CD4-positive, alpha-beta T cell treated with Interleukin-1 beta for 1 hour (primary cell): ENCODE results near the gene TMEM234.
"Not testable (repeated sequence)": the region's sequence is repeated elsewhere in the genome, so short reads cannot be mapped to it uniquely, and the experiment has no call there.

Source experiments
- DNase-seq, 2 donors: peaks; one replicate each; pipeline ENCODE4 v3.0.0-alpha.2; 2020 to 2022

The TMEM234 gene

DNA sequence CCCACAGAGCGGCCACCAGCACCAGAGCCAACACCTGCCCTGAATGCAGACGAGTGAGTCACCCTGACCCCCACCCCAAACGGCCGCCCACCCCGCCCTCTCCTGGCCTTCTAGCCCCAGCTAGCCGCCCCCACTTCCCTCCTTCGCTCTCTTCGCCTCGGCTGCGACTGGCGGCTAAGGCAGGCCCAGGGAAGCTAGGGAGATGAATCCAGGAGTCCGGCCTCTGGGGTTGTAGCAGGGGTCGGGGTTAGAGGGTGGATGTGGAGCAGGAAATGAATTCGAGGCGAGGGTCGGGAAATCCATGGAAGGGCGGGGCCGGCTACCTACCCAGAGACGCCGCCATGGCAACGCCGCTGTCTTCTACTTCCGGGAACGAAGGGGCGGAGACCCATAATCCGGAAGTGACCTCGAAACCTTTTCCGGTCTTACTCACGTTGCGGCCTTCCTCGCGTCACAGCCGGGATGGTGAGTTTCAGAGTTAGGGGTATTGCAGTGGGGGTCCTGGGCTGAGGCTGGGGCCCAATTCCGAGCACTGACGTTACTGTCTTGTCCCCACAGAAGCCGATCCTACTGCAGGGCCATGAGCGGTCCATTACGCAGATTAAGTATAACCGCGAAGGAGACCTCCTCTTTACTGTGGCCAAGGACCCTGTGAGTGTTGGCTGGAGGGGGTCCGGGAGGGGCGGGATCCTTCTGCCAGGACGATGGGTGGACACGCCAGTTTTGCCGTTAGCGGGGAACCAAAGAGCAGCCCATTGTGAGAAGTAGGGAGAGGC lies at the start of gene TMEM234, which contains the start of gene EIF3I:
Gene TMEM234, minus strand, starts transcription at position 374 of the 776 bp plus-strand sequence. Its CDS starts 31 bp downstream, at position 343.
Gene EIF3I, plus strand, starts transcription at position 428 of the 776 bp plus-strand sequence. Its CDS starts 35 bp downstream, at position 463.
- DNase-seq: peak; percentile 92

GRCh38 chr1:32269744-32270143 lies 47.6 kb upstream of the TMEM234 start:
- no peak for DNase-seq

DNA sequence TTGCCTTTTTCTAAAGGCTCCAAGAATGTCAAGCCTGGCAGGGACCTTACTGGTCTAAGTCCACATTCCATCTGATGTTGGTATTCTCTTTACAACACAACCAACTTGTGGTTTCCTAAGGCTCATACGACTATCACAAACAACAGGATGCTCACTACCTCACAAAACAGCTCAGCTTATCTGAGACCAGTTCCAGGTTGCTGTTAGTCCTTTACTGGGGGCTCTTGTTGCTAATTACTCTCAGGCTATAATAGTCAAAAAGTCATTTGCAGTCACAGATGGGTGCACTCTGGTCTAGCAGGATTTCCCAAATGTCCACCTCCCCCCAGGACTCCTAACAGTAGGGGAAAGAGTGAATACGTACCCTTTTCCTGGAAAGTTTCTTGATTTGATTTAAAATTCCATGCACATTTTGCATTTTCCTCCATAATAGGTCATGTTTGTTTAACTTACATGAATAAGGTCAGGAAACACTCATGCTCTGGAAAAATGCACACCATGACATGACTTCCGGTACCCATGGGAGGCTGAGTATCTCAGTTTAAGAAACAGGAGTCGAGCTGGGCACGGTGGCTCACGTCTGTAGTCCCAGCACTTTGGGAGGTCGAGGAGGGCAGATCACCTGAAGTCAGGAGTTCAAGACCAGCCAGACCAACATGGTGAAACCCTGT lies 44.9 kb upstream of the TMEM234 start:
- peak in 1 of 2 donors; percentile 37 for DNase-seq

DNA sequence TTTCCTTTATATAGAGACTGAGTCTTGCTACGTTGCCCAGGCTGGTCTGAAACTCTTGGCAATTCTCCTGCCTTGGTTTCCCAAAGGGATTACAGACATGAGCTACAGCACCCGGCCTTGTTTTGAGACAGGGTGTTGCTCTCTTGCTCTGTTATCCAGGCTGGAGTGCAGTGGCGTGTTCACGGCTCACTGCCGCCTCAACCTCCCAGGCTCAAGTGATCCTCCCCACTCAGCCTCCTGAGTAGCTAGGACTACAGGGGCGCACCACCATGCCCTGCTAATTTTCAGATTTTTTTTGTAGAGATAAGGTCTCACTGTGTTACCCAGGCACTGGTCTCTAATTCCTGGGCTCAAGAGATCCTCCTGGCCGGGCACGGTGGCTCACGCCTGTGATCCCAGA lies 43.7 kb upstream of the TMEM234 start:
- no peak for DNase-seq

DNA sequence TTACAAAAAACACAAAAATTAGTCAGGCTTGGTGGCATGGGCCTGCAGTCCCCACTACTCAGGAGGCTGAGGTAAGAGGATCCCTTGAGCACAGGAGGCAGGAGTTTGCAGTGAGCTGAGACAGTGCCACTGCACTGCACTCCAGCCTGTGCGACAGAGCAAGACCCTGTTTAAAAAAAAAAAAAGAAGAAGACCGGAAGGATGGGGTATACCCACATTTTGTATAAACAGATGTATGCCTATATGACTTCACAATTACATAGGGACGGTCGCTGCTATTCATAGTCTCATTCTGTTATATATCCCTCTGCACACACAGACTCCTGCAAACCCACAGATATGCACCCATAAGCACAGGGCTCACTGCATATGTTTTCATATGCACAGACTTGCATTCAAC lies 41.6 kb upstream of the TMEM234 start:
- DNase-seq: peak in 1 of 2 donors; percentile 19

DNA sequence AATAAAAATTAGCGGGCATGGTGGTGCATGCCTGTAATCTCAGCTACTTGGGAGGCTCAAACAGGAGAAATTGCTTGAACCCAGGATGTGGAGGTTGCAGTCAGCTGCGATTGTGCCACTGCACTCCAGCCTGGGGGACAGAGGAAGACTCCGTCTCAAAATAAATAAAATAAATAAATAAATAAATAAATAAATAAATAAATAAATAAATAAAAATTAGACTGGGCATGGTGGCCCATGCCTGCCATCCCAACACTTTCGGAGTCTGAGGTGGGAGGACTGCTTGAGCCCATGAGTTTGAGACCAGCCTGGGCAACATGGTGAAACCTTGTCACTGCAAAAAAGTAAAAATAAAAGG lies 41.1 kb upstream of the TMEM234 start:
- not testable (repeated sequence) for DNase-seq

GRCh38 chr1:32257227-32257508 lies 35.0 kb upstream of the TMEM234 start:
- no peak for DNase-seq

DNA sequence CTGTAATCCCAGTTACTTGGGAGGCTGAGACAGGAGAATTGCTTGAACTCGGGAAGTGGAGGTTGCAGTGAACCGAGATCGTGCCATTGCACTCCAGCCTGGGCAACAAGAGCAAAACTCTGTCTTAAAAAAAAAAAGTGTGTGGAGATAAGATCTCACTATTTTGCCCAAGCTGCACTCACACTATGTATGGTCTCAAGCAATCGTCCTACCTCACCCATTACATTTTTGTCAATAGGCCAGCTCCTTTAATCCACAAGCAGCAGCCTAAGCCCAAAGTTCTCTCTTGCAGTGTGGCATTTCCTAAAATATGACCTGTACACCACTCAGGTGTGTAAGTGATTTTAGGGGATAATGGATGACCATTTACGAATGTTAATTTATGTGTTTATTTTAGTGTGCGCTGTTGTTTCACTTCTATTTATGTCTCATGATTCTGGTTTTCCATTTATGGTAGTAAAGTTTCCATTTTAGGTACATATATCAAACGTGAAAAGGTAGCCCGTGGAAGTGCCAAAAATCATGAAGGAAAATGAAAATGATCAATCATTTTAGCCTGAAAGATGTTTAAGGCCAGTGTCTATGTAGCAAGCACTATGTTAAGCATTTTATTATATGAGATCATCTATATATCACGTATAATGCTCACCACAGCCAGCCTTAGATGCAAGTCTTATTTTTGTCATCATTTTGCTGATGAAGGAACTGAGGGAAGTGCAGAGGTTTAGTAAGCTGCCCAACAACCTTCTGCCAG lies 34.5 kb upstream of the TMEM234 start:
- DNase-seq: peak in 1 of 2 donors; percentile 33

GRCh38 chr1:32255072-32256071 lies 33.2 kb upstream of the TMEM234 start:
- peak in 1 of 2 donors; percentile 41 for DNase-seq

- DNase-seq: peak; percentile 60
These were observed 29.0 kb upstream of the TMEM234 start, which contains the start of gene LCK for GRCh38 chr1:32250893-32251716. Gene LCK, plus strand, starts transcription at chr1:32251265. Its CDS starts 23,065 bp downstream, at chr1:32274330.

GRCh38 chr1:32249831-32250525 lies 27.8 kb upstream of the TMEM234 start:
- peak; percentile 87 to 90 for DNase-seq

DNA sequence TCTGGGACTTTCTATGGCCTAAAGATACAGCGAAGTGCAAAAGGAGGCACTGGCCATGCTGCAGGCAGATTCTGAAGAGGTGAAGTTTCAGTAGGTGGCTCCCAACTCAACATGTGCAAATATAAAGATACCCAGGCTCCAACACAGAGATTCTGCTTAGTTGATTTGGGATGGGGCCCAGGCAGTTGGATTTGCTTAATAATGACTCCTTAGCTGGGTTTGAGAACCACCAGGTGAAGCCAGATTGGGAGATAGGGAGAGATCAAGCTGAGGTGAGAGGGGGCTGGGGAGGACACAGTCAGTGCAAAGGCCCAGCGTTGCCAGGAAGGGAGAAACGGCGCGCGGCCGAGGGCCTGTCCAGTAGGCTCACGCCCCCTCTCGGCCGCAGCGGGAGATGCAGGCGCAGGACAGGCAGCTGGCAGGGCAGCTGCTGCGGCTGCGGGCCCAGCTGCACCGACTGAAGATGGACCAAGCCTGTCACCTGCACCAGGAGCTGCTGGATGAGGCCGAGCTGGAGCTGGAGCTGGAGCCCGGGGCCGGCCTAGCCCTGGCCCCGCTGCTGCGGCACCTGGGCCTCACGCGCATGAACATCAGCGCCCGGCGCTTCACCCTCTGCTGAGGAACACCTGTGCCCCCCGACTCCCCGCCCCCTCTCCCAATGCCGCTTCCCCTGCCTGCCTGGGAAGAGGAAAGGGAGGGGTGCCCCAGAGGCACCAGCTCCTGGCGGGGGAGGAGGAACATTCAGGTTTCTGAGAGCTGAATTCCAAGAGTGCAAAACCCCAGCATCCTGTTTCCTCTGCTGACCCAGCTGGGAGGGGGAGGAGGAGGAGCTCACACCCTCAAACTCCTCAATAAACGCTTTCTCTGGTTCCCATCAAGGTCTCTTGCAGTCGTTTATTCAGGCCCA lies 26.1 kb upstream of the TMEM234 start:
- DNase-seq: peak; percentile 80 to 82

GRCh38 chr1:32247452-32247851 lies 25.3 kb upstream of the TMEM234 start:
- DNase-seq: no peak

- no peak for DNase-seq
These were observed 24.7 kb upstream of the TMEM234 start, which contains the start of gene FAM167B for GRCh38 chr1:32246888-32247273. Gene FAM167B, plus strand, starts transcription at chr1:32247222. Its CDS starts 200 bp downstream, at chr1:32247422.

DNA sequence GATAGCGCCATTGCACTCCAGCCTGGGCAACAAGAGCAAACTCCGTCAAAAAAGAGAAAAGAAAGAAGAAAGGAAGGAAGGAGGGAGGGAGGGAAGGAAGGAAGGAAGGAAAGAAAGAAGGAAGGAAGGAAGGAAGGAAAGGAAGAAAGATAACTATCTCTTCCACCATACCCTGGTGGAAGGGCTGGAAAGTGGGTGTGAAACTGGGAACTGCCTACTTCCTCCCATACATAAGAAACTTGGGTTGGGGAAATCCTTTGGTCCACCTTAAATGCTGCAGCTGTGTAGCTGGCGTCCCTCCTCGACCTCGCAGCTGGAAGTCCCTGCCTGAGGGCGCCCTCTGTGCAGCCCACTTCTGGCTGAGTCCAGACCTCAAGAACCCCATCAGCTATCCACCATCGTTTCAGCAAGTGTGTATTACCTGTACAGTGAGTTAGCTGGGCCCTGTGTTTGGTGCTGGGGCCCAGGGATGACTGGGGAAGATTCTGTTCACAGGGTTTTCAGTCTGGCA lies 20.2 kb upstream of the TMEM234 start:
- no peak for DNase-seq

DNA sequence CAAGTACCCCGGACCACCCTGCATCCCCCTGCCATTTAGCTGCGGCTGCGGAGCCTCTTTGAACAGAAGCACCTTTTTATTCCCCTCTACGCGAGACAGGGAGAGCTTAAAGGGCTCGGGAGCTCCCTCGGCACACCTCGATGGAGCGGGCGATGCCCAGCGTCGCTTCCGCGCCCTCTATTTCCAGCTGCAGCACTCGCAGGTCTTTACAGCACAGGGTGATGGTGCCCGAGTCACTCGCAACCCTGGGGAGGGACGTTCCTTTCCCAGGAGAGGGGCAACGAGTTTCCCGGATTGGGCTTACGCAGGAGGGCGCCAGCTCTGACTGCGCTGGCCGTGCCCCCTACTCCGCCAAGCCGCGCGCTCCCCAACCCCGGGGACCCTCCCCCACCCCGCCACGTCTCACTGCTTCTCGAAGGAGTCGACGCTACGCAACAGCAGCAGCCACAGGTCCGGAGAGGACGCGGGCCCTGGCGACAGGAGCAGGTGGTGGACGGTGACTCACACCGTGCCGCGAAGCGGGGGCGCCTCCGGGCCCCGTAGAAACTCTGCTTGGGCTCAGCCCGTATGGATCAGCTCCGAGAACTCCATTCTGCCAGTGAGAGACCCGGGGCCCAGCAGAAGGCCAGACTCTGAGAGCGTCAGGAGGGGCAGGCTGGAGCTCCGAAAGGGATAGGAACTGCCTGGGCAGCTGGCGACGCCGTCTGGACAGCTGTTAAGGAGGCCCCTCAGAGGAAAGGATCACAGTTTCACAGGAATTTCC lies 19.0 kb upstream of the TMEM234 start:
- peak in 1 of 2 donors; percentile 27 for DNase-seq

GRCh38 chr1:32240140-32240951 lies 18.2 kb upstream of the TMEM234 start:
- peak; percentile 61 to 66 for DNase-seq

- DNase-seq: no peak
These were observed 17.6 kb upstream of the TMEM234 start for GRCh38 chr1:32239790-32240139.
